ENCODE measurements around the gene CCDC102B. TPM values are rescaled to one million over a fixed set of nuclear protein-coding genes. Genes with fewer than 3 reads are reported as not detected.
"Not testable (repeated sequence)": the region's sequence is repeated elsewhere in the genome, so short reads cannot be mapped to it uniquely, and the experiment has no call there.

The CCDC102B gene
- total RNA-seq (2014; rRNA removed; shearing (Covaris generic)) = 0.53 and 1.5 TPM in 2 replicates

- Histone ChIP-seq H3K4me3 (no peak within 1 kb of the TSS), H3K4me1 (replicated peaks) (peaks cover 4% of the 10 kb centered on the region; the same call in 1 of the 2 replicates), H3K27me3 (replicated peaks) (no peaks in the 10 kb centered on the region), H3K27ac (no peak within 1 kb of the TSS), H3K9me3 (replicated peaks) (no peaks in the 10 kb centered on the region), H3K36me3 (no peaks in the 10 kb centered on the region)
- DNase-seq (ENCODE audit: low read depth in 1 of 2, low spot score in 2 of 2) = peak in 1 of 2 experiments; percentile 28
These were observed at the start of gene CCDC102B for GRCh38 chr18:68797871-68798270. Gene CCDC102B (plus strand): TSS chr18:68798080. CDS start chr18:68836764, 38,684 bp downstream.

GRCh38 chr18:68757126-68757525, 40.8 kb upstream of the CCDC102B start:
- no peaks in the 10 kb centered on the region for H3K9me3 ChIP-seq (replicated peaks)
- H3K27ac ChIP-seq = no peak overlapping the region
- no peak overlapping the region for H3K4me3 ChIP-seq
- H3K4me1 ChIP-seq (replicated peaks) = no peaks in the 10 kb centered on the region
- DNase-seq (ENCODE audit: low read depth in 1 of 2, low spot score in 2 of 2) = no peak
- H3K36me3 ChIP-seq = no peaks in the 10 kb centered on the region
- no peaks in the 10 kb centered on the region for H3K27me3 ChIP-seq (replicated peaks)

- Histone ChIP-seq H3K9me3 (replicated peaks) (no peaks in the 10 kb centered on the region), H3K27ac (no peak overlapping the region), H3K27me3 (replicated peaks) (no peaks in the 10 kb centered on the region), H3K4me1 (replicated peaks) (no peaks in the 10 kb centered on the region), H3K4me3 (no peak overlapping the region), H3K36me3 (no peaks in the 10 kb centered on the region)
- DNase-seq (ENCODE audit: low read depth in 1 of 2, low spot score in 2 of 2) = no peak
These were observed 38.6 kb upstream of the CCDC102B start for GRCh38 chr18:68759308-68759707.

GRCh38 chr18:68763083-68763482, 34.8 kb upstream of the CCDC102B start:
- Histone ChIP-seq H3K36me3 (no peaks in the 10 kb centered on the region), H3K27ac (no peak overlapping the region), H3K27me3 (replicated peaks) (no peaks in the 10 kb centered on the region), H3K4me3 (no peak overlapping the region), H3K9me3 (replicated peaks) (no peaks in the 10 kb centered on the region), H3K4me1 (replicated peaks) (no peaks in the 10 kb centered on the region)
- DNase-seq (ENCODE audit: low read depth in 1 of 2, low spot score in 2 of 2) = no peak

- Histone ChIP-seq H3K27ac (no peak overlapping the region), H3K27me3 (replicated peaks) (no peaks in the 10 kb centered on the region), H3K36me3 (no peaks in the 10 kb centered on the region), H3K4me1 (replicated peaks) (no peaks in the 10 kb centered on the region), H3K4me3 (no peak overlapping the region), H3K9me3 (replicated peaks) (no peaks in the 10 kb centered on the region)
- DNase-seq (ENCODE audit: low read depth in 1 of 2, low spot score in 2 of 2) = no peak
These were observed 33.9 kb upstream of the CCDC102B start for GRCh38 chr18:68764016-68764415.

GRCh38 chr18:68766433-68766832, 31.4 kb upstream of the CCDC102B start:
- no peak overlapping the region for H3K27ac ChIP-seq
- H3K4me1 ChIP-seq (replicated peaks) = no peaks in the 10 kb centered on the region
- no peak overlapping the region for H3K4me3 ChIP-seq
- no peak for DNase-seq (ENCODE audit: low read depth in 1 of 2, low spot score in 2 of 2)
- H3K27me3 ChIP-seq (replicated peaks) = no peaks in the 10 kb centered on the region
- H3K36me3 ChIP-seq = no peaks in the 10 kb centered on the region
- no peaks in the 10 kb centered on the region for H3K9me3 ChIP-seq (replicated peaks)

GRCh38 chr18:68769461-68769860, 28.4 kb upstream of the CCDC102B start:
- no peaks in the 10 kb centered on the region for H3K36me3 ChIP-seq
- DNase-seq (ENCODE audit: low read depth in 1 of 2, low spot score in 2 of 2) = no peak
- no peaks in the 10 kb centered on the region for H3K4me1 ChIP-seq (replicated peaks)

GRCh38 chr18:68772268-68772667, 25.6 kb upstream of the CCDC102B start:
- H3K27ac ChIP-seq = no peak overlapping the region
- no peaks in the 10 kb centered on the region for H3K4me1 ChIP-seq (replicated peaks)
- no peak for DNase-seq (ENCODE audit: low read depth in 1 of 2, low spot score in 2 of 2)
- H3K36me3 ChIP-seq = no peaks in the 10 kb centered on the region
- H3K4me3 ChIP-seq = no peak overlapping the region
- H3K9me3 ChIP-seq (replicated peaks) = no peaks in the 10 kb centered on the region
- H3K27me3 ChIP-seq (replicated peaks) = no peaks in the 10 kb centered on the region

More at GRCh38 chr18:68769461-68769860, 28.4 kb upstream of the CCDC102B start:
- Histone ChIP-seq H3K9me3 (replicated peaks) (no peaks in the 10 kb centered on the region), H3K27ac (no peak overlapping the region), H3K27me3 (replicated peaks) (no peaks in the 10 kb centered on the region), H3K4me3 (no peak overlapping the region)

GRCh38 chr18:68778280-68778886, 19.5 kb upstream of the CCDC102B start:
- H3K36me3 ChIP-seq = no peaks in the 10 kb centered on the region
- H3K27ac ChIP-seq = no peak overlapping the region
- H3K4me3 ChIP-seq = no peak overlapping the region
- H3K4me1 ChIP-seq (replicated peaks) = no peaks in the 10 kb centered on the region
- DNase-seq (ENCODE audit: low read depth in 1 of 2, low spot score in 2 of 2) = no peak
- H3K27me3 ChIP-seq (replicated peaks) = no peaks in the 10 kb centered on the region
- no peaks in the 10 kb centered on the region for H3K9me3 ChIP-seq (replicated peaks)

GRCh38 chr18:68779169-68779568, 18.7 kb upstream of the CCDC102B start:
- Histone ChIP-seq H3K9me3 (replicated peaks) (no peaks in the 10 kb centered on the region), H3K4me3 (no peak overlapping the region), H3K36me3 (no peaks in the 10 kb centered on the region), H3K27ac (no peak overlapping the region), H3K4me1 (replicated peaks) (no peaks in the 10 kb centered on the region), H3K27me3 (replicated peaks) (no peaks in the 10 kb centered on the region)
- DNase-seq (ENCODE audit: low read depth in 1 of 2, low spot score in 2 of 2) = no peak

GRCh38 chr18:68780802-68781635, 16.9 kb upstream of the CCDC102B start:
- no peaks in the 10 kb centered on the region for H3K9me3 ChIP-seq (replicated peaks)
- no peak overlapping the region for H3K4me3 ChIP-seq
- no peaks in the 10 kb centered on the region for H3K27me3 ChIP-seq (replicated peaks)
- no peak for DNase-seq (ENCODE audit: low read depth in 1 of 2, low spot score in 2 of 2)
- H3K27ac ChIP-seq = no peak overlapping the region
- no peaks in the 10 kb centered on the region for H3K36me3 ChIP-seq
- H3K4me1 ChIP-seq (replicated peaks) = no peaks in the 10 kb centered on the region

GRCh38 chr18:68783506-68783905, 14.4 kb upstream of the CCDC102B start:
- no peaks in the 10 kb centered on the region for H3K27me3 ChIP-seq (replicated peaks)
- no peak overlapping the region for H3K27ac ChIP-seq
- H3K9me3 ChIP-seq (replicated peaks) = no peaks in the 10 kb centered on the region
- H3K4me3 ChIP-seq = no peak overlapping the region
- no peak for DNase-seq (ENCODE audit: low read depth in 1 of 2, low spot score in 2 of 2)
- no peaks in the 10 kb centered on the region for H3K4me1 ChIP-seq (replicated peaks)
- no peaks in the 10 kb centered on the region for H3K36me3 ChIP-seq

- no peaks in the 10 kb centered on the region for H3K4me1 ChIP-seq (replicated peaks)
- no peak for DNase-seq (ENCODE audit: low read depth in 1 of 2, low spot score in 2 of 2)
- no peaks in the 10 kb centered on the region for H3K9me3 ChIP-seq (replicated peaks)
- no peak overlapping the region for H3K27ac ChIP-seq
- H3K27me3 ChIP-seq (replicated peaks) = no peaks in the 10 kb centered on the region
- no peak overlapping the region for H3K4me3 ChIP-seq
- no peaks in the 10 kb centered on the region for H3K36me3 ChIP-seq
These were observed 13.8 kb upstream of the CCDC102B start for GRCh38 chr18:68784071-68784470.

- not testable (repeated sequence) for H3K9me3 ChIP-seq (replicated peaks); H3K4me1 ChIP-seq (replicated peaks); DNase-seq (ENCODE audit: low read depth in 1 of 2, low spot score in 2 of 2)
These were observed 7.6 kb upstream of the CCDC102B start for GRCh38 chr18:68790290-68790689.

More at GRCh38 chr18:68790290-68790689, 7.6 kb upstream of the CCDC102B start:
- H3K27ac ChIP-seq; H3K27me3 ChIP-seq (replicated peaks); H3K4me3 ChIP-seq; H3K36me3 ChIP-seq: not testable (repeated sequence)
